Skin epidermis (tissue), 12 donors: ENCODE measurements around the gene CLEC16A.
"Not testable (repeated sequence)": the region's sequence is repeated elsewhere in the genome, so short reads cannot be mapped to it uniquely, and the experiment has no call there.

Source experiments
- H3K27ac ChIP-seq, 21 experiments: fragments of 200-600 bp; sonication (generic) in 11 of 21; one replicate each; pipeline ENCODE4 v1.5.0; 2020; ENCODE audit warnings: mild to moderate bottlenecking in 3 of 21, inconsistent platforms in 2 of 21, moderate library complexity in 2 of 21
- H3K4me3 ChIP-seq, 7 experiments: fragments of 200-600 bp; sonication (generic) in 2 of 7; one replicate each; pipeline ENCODE4 v1.5.0; 2020; ENCODE audit warnings: inconsistent platforms in 2 of 7, mild to moderate bottlenecking in 2 of 7, moderate library complexity in 1 of 7

Gene CLEC16A

GRCh38 chr16:10964039-10964890 is 19.9 kb downstream of the CLEC16A start:
- Histone ChIP-seq H3K27ac (peak overlapping the region in 5 of 21 experiments; percentile 10 to 42 (median 26)), H3K4me3 (no peak overlapping the region)

- no peak overlapping the region for H3K4me3 ChIP-seq
- H3K27ac ChIP-seq: no peak overlapping the region
These were observed 20.5 kb downstream of the CLEC16A start for GRCh38 chr16:10964891-10965326.

GRCh38 chr16:10965440-10966061 is 21.2 kb downstream of the CLEC16A start:
- Histone ChIP-seq H3K27ac (no peak overlapping the region), H3K4me3 (no peak overlapping the region)

- Histone ChIP-seq H3K27ac (no peak overlapping the region), H3K4me3 (no peak overlapping the region)
These were observed 21.8 kb downstream of the CLEC16A start for GRCh38 chr16:10966129-10966528.

- not testable (repeated sequence) for H3K27ac ChIP-seq, H3K4me3 ChIP-seq
These were observed 22.2 kb downstream of the CLEC16A start for GRCh38 chr16:10966559-10966958.

- H3K4me3 ChIP-seq: no peak overlapping the region
- H3K27ac ChIP-seq: no peak overlapping the region
These were observed 23.6 kb downstream of the CLEC16A start for GRCh38 chr16:10967986-10968385.

GRCh38 chr16:10968498-10968897 is 24.1 kb downstream of the CLEC16A start:
- Histone ChIP-seq H3K27ac (no peak overlapping the region), H3K4me3 (no peak overlapping the region)

- H3K4me3 ChIP-seq: no peak overlapping the region
- H3K27ac ChIP-seq: no peak overlapping the region
These were observed 25.3 kb downstream of the CLEC16A start for GRCh38 chr16:10969615-10970014.

- no peak overlapping the region for H3K27ac ChIP-seq
- no peak overlapping the region for H3K4me3 ChIP-seq
These were observed 25.7 kb downstream of the CLEC16A start for GRCh38 chr16:10970065-10970464.

- H3K27ac ChIP-seq: peak overlapping the region in 6 of 21 experiments; percentile 11 to 51 (median 44)
These were observed 27.2 kb downstream of the CLEC16A start for GRCh38 chr16:10971560-10971961.

GRCh38 chr16:10972108-10972818 is 27.9 kb downstream of the CLEC16A start:
- Histone ChIP-seq H3K4me3 (no peak overlapping the region), H3K27ac (peak overlapping the region in 6 of 21 experiments; percentile 11 to 51 (median 44))

More at GRCh38 chr16:10971560-10971961, 27.2 kb downstream of the CLEC16A start:
- no peak overlapping the region for H3K4me3 ChIP-seq

- no peak overlapping the region for H3K4me3 ChIP-seq
- H3K27ac ChIP-seq: no peak overlapping the region
These were observed 28.6 kb downstream of the CLEC16A start for GRCh38 chr16:10972819-10973464.

GRCh38 chr16:10976634-10977033 is 32.3 kb downstream of the CLEC16A start:
- H3K27ac ChIP-seq: no peak overlapping the region
- H3K4me3 ChIP-seq: no peak overlapping the region

GRCh38 chr16:10978124-10978523 is 33.8 kb downstream of the CLEC16A start:
- Histone ChIP-seq H3K4me3 (no peak overlapping the region), H3K27ac (no peak overlapping the region)

- peak overlapping the region in 14 of 21 experiments; percentile 5 to 81 (median 56) for H3K27ac ChIP-seq
- H3K4me3 ChIP-seq: no peak overlapping the region
These were observed 34.6 kb downstream of the CLEC16A start for GRCh38 chr16:10978871-10979446.

GRCh38 chr16:10979717-10980601 is 35.6 kb downstream of the CLEC16A start:
- peak overlapping the region in 14 of 21 experiments; percentile 5 to 81 (median 59) for H3K27ac ChIP-seq
- H3K4me3 ChIP-seq: no peak overlapping the region

- peak overlapping the region in 6 of 21 experiments; percentile 39 to 81 (median 62) for H3K27ac ChIP-seq
- H3K4me3 ChIP-seq: no peak overlapping the region
These were observed 36.4 kb downstream of the CLEC16A start for GRCh38 chr16:10980813-10981212.

- Histone ChIP-seq H3K27ac (peak overlapping the region in 11 of 21 experiments; percentile 8 to 82 (median 37)), H3K4me3 (no peak overlapping the region)
These were observed 37.4 kb downstream of the CLEC16A start for GRCh38 chr16:10981697-10982216.
